Endodermal cell (in vitro differentiated cells): ENCODE results near the gene IQGAP2. TPM values are rescaled to one million over a fixed set of nuclear protein-coding genes. Genes with fewer than 3 reads are reported as not detected.

Experiments
- DNase-seq: peaks from one replicate; pipeline ENCODE4 v3.0.0-alpha.2; 2017
- H3K27ac ChIP-seq: 2 replicates; pipeline ENCODE4 v1.5.1; 2013; ENCODE audit warnings: mild to moderate bottlenecking, low read depth, low read length, moderate library complexity
- H3K27me3 ChIP-seq: 2 replicates; pipeline ENCODE4 v1.6.1; 2013; ENCODE audit warnings: mild to moderate bottlenecking, low read length, moderate library complexity; ENCODE audit not compliant: insufficient read depth, control insufficient read depth, poor library complexity, severe bottlenecking
- H3K36me3 ChIP-seq: 2 replicates; pipeline ENCODE4 v1.7.0; 2013; ENCODE audit warnings: mild to moderate bottlenecking, low read length, moderate library complexity; ENCODE audit not compliant: control insufficient read depth, insufficient read depth
- H3K4me1 ChIP-seq: one replicate; pipeline ENCODE4 v1.7.0; 2013; ENCODE audit warnings: low read length; ENCODE audit not compliant: control insufficient read depth, insufficient read depth
- H3K4me3 ChIP-seq: 2 replicates; pipeline ENCODE4 v1.5.1; 2013; ENCODE audit warnings: mild to moderate bottlenecking, low read length, moderate library complexity
- H3K9ac ChIP-seq: 2 replicates; pipeline ENCODE4 v1.6.1; 2013; ENCODE audit warnings: mild to moderate bottlenecking, low read length, moderate library complexity; ENCODE audit not compliant: poor library complexity, severe bottlenecking; ENCODE audit errors: extremely low read depth
- H3K9me3 ChIP-seq: 2 replicates; pipeline ENCODE4 v1.6.1; 2013; ENCODE audit warnings: mild to moderate bottlenecking, low read length, moderate library complexity; ENCODE audit not compliant: control insufficient read depth
- H3K27ac Mint-ChIP-seq: 2 replicates; pipeline ENCODE4 v1.8.0; 2020; ENCODE audit warnings: mixed read lengths
- H3K27me3 Mint-ChIP-seq: 2 replicates; pipeline ENCODE4 v1.8.0; 2021; ENCODE audit warnings: mild to moderate bottlenecking, mixed read lengths; ENCODE audit not compliant: insufficient read depth
- H3K36me3 Mint-ChIP-seq: 2 replicates; pipeline ENCODE4 v1.8.0; 2020; ENCODE audit warnings: low read depth, mixed read lengths
- H3K4me1 Mint-ChIP-seq: 2 replicates; pipeline ENCODE4 v1.8.0; 2020; ENCODE audit warnings: mixed read lengths
- H3K4me3 Mint-ChIP-seq: 2 replicates; pipeline ENCODE4 v1.8.0; 2020; ENCODE audit warnings: mild to moderate bottlenecking, moderate library complexity, mixed read lengths
- H3K9me3 Mint-ChIP-seq: 2 replicates; pipeline ENCODE4 v1.8.0; 2020; ENCODE audit warnings: mild to moderate bottlenecking, mixed read lengths
- CTCF ChIP-seq: fragments of 200-600 bp; sonication (generic); conservative IDR thresholded peaks from 2 replicates; pipeline ENCODE4 v1.5.0; 2021; ENCODE audit warnings: antibody characterized with exemption, mild to moderate bottlenecking
- WGBS, 2 experiments: methylation state at CpG; one replicate each; pipeline versions ENCODE4 v1.1.5 to v1.1.7; 2013; ENCODE audit warnings: missing lambda C conversion rate in 2 of 2, mixed read lengths in 1 of 2; ENCODE audit not compliant: insufficient coverage in 1 of 2, insufficient read length in 1 of 2; 5-methylcytosine and 5-hydroxymethylcytosine counted together
- total RNA-seq, 2 donors: library from RNA; stranded (reverse); fragmentation: NEBNext Ultra II Directional in 1 of 2; extraction: Animal tissue kit (Norgen Biotek cat#: 25700) in 1 of 2; gene quantifications; 2 replicates in 1 of 2; 3 replicates in 1 of 2; pipeline ENCODE4 v1.2.1, GENCODE V29; 2021

Gene IQGAP2
- total RNA-seq, 2 donors from 2014 or later = 8.3 to 19.4 TPM

DNA sequence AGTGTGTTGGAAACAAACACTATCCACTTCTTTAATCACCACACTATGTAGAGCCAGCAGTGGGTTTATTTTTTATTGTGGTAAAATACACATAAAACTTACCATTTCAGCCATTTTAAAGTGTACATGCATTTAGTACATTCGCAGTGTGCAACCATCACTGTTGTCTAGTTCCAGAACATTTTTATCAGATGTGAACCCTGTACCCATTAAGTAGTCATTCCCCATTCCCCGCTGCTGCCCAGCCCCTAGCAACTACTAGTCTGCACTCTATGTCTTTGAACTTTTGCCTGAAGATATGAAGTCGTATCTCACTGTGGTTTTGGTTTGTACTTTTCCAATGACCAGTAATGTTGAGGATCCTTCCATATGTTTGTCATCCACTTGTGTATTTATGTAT is 282.6 kb downstream of the IQGAP2 start:
- no peaks in the 10 kb centered on the region for H3K9me3 ChIP-seq
- H3K9me3 Mint-ChIP-seq = no peaks in the 10 kb centered on the region
- no peak for DNase-seq
- H3K4me3 ChIP-seq = no peak overlapping the region
- H3K27ac Mint-ChIP-seq = no peak overlapping the region
- no peak overlapping the region for H3K4me3 Mint-ChIP-seq
- H3K4me1 Mint-ChIP-seq = peaks cover 7% of the 10 kb centered on the region
- H3K4me1 ChIP-seq = no peaks in the 10 kb centered on the region
- H3K27ac ChIP-seq = no peak overlapping the region
- H3K27me3 Mint-ChIP-seq = no peaks in the 10 kb centered on the region
- H3K9ac ChIP-seq = no peak overlapping the region
- H3K27me3 ChIP-seq = no peaks in the 10 kb centered on the region
- H3K36me3 ChIP-seq = no peaks in the 10 kb centered on the region
- no peaks in the 10 kb centered on the region for H3K36me3 Mint-ChIP-seq
- 95 to 100% methylated on average over 3 of the region's 3 CpGs for WGBS, 2 experiments
- no peak for TF ChIP-seq CTCF

- no peaks in the 10 kb centered on the region for H3K27me3 Mint-ChIP-seq
- no peak overlapping the region for H3K4me3 Mint-ChIP-seq
- no peak for TF ChIP-seq CTCF
- peaks cover 16% of the 10 kb centered on the region for H3K4me1 Mint-ChIP-seq
- 97 to 100% methylated on average over 1 of the region's 1 CpG for WGBS, 2 experiments
- H3K36me3 Mint-ChIP-seq = no peaks in the 10 kb centered on the region
- no peak for DNase-seq
- H3K27ac Mint-ChIP-seq = no peak overlapping the region
- no peaks in the 10 kb centered on the region for H3K9me3 Mint-ChIP-seq
- Histone ChIP-seq H3K27ac (no peak overlapping the region), H3K36me3 (no peaks in the 10 kb centered on the region), H3K9ac (no peak overlapping the region), H3K9me3 (no peaks in the 10 kb centered on the region), H3K4me1 (no peaks in the 10 kb centered on the region), H3K4me3 (no peak overlapping the region), H3K27me3 (no peaks in the 10 kb centered on the region)
These were observed 285.1 kb downstream of the IQGAP2 start for GRCh38 chr5:76688212-76688611.

DNA sequence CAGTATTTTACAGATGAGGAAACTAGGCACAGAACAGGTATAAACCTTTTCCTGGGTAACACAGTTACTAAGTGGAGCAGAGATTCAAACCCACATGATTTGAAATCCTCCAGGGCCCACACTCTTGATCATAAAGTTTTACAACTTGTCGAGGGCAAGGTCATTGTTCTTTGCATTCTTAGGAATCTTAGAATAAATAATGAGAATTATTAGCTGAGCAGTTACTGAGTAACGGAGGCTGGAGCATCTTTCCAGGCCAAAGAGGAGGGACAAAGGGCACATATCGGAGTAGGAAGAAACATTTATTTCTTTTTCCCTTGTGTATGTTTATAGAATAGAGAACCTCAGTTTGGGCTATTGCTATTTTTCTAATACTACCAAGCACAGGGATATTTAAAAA is 285.8 kb downstream of the IQGAP2 start:
- Mint-ChIP-seq H3K9me3 (no peaks in the 10 kb centered on the region), H3K27me3 (no peaks in the 10 kb centered on the region), H3K4me3 (no peak overlapping the region), H3K27ac (no peak overlapping the region), H3K36me3 (no peaks in the 10 kb centered on the region), H3K4me1 (peaks cover 14% of the 10 kb centered on the region)
- DNase-seq = no peak
- Histone ChIP-seq H3K4me3 (no peak overlapping the region), H3K27ac (no peak overlapping the region), H3K4me1 (no peaks in the 10 kb centered on the region), H3K27me3 (no peaks in the 10 kb centered on the region), H3K36me3 (no peaks in the 10 kb centered on the region), H3K9ac (no peak overlapping the region), H3K9me3 (no peaks in the 10 kb centered on the region)
- 89% methylated on average over 3 of the region's 3 CpGs; no CpG with 5 or more reads in 1 of the 2 experiments for WGBS, 2 experiments
- no peak for TF ChIP-seq CTCF
